KMS-11 (cell line): Measurements from ENCODE around the gene VAPB.

Source experiments
- H2AFZ ChIP-seq: fragments of 200-600 bp; sonication (generic); 2 replicates; pipeline ENCODE4 v1.6.1; 2016; ENCODE audit warnings: antibody characterized with exemption, mixed run types, low read depth
- H3K27ac ChIP-seq: fragments of 200-600 bp; sonication (generic); 2 replicates; pipeline ENCODE4 v1.6.1; 2016; ENCODE audit warnings: mild to moderate bottlenecking, mixed run types
- H3K27me3 ChIP-seq: fragments of 200-600 bp; sonication (generic); 2 replicates; pipeline ENCODE4 v1.6.1; 2017; ENCODE audit warnings: mild to moderate bottlenecking, low read depth, mixed run types, moderate library complexity; ENCODE audit not compliant: insufficient read depth
- H3K36me3 ChIP-seq: fragments of 200-600 bp; sonication (generic); 2 replicates; pipeline ENCODE4 v1.6.1; 2017; ENCODE audit warnings: mild to moderate bottlenecking, mixed run types; ENCODE audit not compliant: insufficient read depth
- H3K4me1 ChIP-seq: fragments of 200-600 bp; sonication (generic); 2 replicates; pipeline ENCODE4 v1.6.1; 2016; ENCODE audit warnings: mild to moderate bottlenecking, low read depth, mixed run types; ENCODE audit not compliant: poor library complexity, severe bottlenecking
- H3K4me2 ChIP-seq: fragments of 200-600 bp; sonication (generic); 2 replicates; pipeline ENCODE4 v1.7.0; 2016; ENCODE audit warnings: mild to moderate bottlenecking, mixed run types
- H3K4me3 ChIP-seq: fragments of 200-600 bp; sonication (generic); IDR thresholded peaks from 2 replicates; pipeline ENCODE4 v1.6.1; 2017; ENCODE audit warnings: low read depth, low read length, mixed read lengths; ENCODE audit not compliant: insufficient read depth
- H3K79me2 ChIP-seq: fragments of 200-600 bp; sonication (generic); 2 replicates; pipeline ENCODE4 v1.6.1; 2016; ENCODE audit warnings: low read depth, mixed run types; ENCODE audit not compliant: insufficient read depth
- H3K9ac ChIP-seq: fragments of 200-600 bp; sonication (generic); 2 replicates; pipeline ENCODE4 v1.6.1; 2016; ENCODE audit warnings: mild to moderate bottlenecking, mixed run types
- H4K20me1 ChIP-seq: fragments of 200-600 bp; sonication (generic); 2 replicates; pipeline ENCODE4 v1.6.1; 2016; ENCODE audit warnings: mild to moderate bottlenecking, mixed run types; ENCODE audit not compliant: insufficient read depth
- TF ChIP-seq, protein P1 (sequence below): fragments of 200-600 bp; sonication (generic); conservative IDR thresholded peaks from 2 replicates; pipeline ENCODE4 v1.6.1; 2017; ENCODE audit warnings: low read depth, mild to moderate bottlenecking, antibody characterized with exemption, low read length, moderate library complexity, mixed read lengths

VAPB gene

DNA sequence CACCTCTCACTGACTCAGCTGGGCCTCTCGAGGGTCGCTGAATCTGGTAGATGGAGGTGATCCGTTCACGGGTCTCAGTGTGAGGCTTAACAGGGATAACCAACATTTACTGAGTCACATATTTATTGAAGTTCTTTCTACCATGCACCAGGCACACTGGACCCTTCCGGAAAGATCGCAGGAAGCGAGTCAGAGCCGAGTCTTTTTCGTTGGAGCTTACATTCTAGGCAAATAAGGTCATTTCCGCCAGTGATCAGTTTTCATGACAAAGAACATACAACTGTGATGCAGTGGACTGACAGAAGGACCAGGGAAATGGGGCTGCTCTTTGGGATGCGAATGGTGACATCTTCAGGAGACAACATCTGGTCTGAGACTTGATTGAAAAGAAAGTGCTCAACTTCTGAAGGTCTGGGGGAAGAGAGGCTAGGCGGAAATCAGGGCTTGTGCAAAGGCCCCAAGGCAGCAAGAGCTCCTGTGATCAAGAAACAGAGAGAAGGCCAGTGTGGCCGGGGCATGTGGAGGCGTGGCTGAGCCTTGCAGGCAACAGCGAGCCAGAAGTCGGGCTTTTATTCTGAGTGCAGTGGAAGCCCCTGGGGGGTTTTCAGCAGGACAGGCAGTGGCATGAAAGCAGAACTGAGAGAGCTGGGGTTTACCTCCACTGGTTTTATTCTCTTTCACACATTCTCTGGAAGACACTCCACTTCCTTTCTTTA lies 69.5 kb downstream of the VAPB start:
- Histone ChIP-seq H3K4me2 (no peak overlapping the region), H3K36me3 (no peaks in the 10 kb centered on the region), H3K27ac (no peak overlapping the region), H3K27me3 (no peaks in the 10 kb centered on the region), H3K4me3 (no peak overlapping the region), H3K4me1 (no peaks in the 10 kb centered on the region), H3K9ac (no peak overlapping the region), H4K20me1 (no peaks in the 10 kb centered on the region), H2AFZ (no peak overlapping the region), H3K79me2 (no peaks in the 10 kb centered on the region)
- TF ChIP-seq, protein P1, sequence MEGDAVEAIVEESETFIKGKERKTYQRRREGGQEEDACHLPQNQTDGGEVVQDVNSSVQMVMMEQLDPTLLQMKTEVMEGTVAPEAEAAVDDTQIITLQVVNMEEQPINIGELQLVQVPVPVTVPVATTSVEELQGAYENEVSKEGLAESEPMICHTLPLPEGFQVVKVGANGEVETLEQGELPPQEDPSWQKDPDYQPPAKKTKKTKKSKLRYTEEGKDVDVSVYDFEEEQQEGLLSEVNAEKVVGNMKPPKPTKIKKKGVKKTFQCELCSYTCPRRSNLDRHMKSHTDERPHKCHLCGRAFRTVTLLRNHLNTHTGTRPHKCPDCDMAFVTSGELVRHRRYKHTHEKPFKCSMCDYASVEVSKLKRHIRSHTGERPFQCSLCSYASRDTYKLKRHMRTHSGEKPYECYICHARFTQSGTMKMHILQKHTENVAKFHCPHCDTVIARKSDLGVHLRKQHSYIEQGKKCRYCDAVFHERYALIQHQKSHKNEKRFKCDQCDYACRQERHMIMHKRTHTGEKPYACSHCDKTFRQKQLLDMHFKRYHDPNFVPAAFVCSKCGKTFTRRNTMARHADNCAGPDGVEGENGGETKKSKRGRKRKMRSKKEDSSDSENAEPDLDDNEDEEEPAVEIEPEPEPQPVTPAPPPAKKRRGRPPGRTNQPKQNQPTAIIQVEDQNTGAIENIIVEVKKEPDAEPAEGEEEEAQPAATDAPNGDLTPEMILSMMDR = no peak

DNA sequence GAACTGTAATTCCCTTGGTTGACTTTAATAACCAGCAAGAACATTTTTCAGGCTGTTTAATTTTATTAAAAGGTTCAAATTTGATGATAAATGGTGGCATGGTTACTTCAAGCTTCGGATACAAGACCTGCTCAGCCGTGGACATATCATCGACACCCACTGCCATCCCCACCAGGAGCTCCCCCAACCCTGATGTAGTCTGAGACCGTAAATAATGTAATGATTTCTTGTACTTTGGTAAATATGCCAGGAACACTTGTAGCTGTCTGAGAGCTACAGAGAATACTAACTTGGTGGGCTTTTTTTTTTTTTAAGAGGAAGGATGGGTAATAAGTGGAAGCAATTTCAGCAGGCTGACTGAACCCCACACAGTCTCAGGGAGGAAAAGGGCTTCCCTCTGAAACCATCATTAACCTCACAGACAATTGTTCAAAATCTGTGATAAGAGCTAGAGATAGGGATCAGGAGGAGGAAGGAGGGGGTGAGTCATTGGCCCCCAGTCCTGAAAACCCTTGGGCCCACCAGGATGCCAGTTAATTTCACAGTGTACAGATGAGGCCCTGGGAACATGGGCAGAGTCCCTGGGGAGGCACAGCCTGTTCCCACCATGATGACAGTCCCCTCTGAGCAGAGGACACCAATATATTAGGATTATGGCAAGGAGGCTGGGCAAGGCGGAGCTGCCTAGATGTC lies 70.2 kb downstream of the VAPB start:
- Histone ChIP-seq H4K20me1 (no peaks in the 10 kb centered on the region), H3K4me3 (no peak overlapping the region), H3K27ac (no peak overlapping the region), H3K4me2 (no peak overlapping the region), H3K36me3 (no peaks in the 10 kb centered on the region), H3K9ac (no peak overlapping the region), H2AFZ (no peak overlapping the region), H3K4me1 (no peaks in the 10 kb centered on the region), H3K27me3 (no peaks in the 10 kb centered on the region), H3K79me2 (no peaks in the 10 kb centered on the region)
- TF ChIP-seq, protein P1 = no peak

DNA sequence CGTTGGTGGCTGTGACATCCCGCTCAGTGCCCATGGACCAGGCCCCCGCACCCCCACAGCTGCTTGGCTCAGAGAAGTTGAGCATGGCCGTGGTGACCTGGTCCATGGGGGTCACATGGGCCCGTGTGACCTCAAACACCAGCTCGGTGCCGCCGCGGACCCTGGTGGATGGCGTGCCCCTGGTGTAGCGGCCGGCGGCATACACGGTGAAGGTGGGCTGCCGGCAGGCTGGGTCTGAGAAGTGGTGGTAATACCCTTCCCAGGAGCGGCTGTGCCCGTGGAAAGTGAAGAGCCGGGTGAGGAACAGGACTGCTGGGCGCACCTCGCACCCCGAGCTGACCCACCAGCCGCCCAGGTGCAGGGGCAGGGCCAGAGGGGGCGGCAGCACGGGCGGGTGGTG lies 72.1 kb downstream of the VAPB start:
- no peak overlapping the region for H2AFZ ChIP-seq
- no peaks in the 10 kb centered on the region for H3K27me3 ChIP-seq
- TF ChIP-seq, protein P1 = no peak
- H3K9ac ChIP-seq = no peak overlapping the region
- no peaks in the 10 kb centered on the region for H4K20me1 ChIP-seq
- H3K36me3 ChIP-seq = no peaks in the 10 kb centered on the region
- no peak overlapping the region for H3K4me3 ChIP-seq
- H3K4me1 ChIP-seq = no peaks in the 10 kb centered on the region
- H3K79me2 ChIP-seq = no peaks in the 10 kb centered on the region
- no peak overlapping the region for H3K27ac ChIP-seq
- H3K4me2 ChIP-seq = no peak overlapping the region

DNA sequence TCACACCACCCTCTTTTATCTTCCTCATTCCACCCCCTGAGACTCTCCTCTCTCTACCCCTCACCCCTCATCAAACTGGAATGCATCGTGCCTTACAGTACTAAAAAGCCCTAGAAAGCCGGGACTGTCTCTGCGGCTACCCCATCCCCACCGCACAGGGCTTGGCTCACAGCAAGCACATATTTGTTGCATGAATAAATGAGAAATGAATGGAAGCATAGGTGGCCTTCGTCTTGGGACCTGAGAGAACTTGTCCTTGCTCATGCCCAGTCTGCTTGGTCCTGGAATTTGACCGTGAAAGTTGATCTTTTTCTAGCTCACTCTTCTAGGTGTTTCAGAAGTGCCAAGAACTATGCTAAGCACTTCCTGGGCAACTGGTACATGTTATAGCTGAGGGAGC lies 72.9 kb downstream of the VAPB start:
- Histone ChIP-seq H2AFZ (no peak overlapping the region), H3K36me3 (no peaks in the 10 kb centered on the region), H3K9ac (no peak overlapping the region), H3K79me2 (no peaks in the 10 kb centered on the region), H3K27me3 (no peaks in the 10 kb centered on the region), H3K27ac (no peak overlapping the region), H4K20me1 (no peaks in the 10 kb centered on the region), H3K4me3 (no peak overlapping the region), H3K4me2 (no peak overlapping the region), H3K4me1 (no peaks in the 10 kb centered on the region)
- TF ChIP-seq, protein P1 = no peak
